Measurements from ENCODE around the gene PDE9A. TPM values are rescaled to one million over a fixed set of nuclear protein-coding genes. Genes with fewer than 3 reads are reported as not detected.

Gene PDE9A
- total RNA-seq, result 18.7 TPM

DNA sequence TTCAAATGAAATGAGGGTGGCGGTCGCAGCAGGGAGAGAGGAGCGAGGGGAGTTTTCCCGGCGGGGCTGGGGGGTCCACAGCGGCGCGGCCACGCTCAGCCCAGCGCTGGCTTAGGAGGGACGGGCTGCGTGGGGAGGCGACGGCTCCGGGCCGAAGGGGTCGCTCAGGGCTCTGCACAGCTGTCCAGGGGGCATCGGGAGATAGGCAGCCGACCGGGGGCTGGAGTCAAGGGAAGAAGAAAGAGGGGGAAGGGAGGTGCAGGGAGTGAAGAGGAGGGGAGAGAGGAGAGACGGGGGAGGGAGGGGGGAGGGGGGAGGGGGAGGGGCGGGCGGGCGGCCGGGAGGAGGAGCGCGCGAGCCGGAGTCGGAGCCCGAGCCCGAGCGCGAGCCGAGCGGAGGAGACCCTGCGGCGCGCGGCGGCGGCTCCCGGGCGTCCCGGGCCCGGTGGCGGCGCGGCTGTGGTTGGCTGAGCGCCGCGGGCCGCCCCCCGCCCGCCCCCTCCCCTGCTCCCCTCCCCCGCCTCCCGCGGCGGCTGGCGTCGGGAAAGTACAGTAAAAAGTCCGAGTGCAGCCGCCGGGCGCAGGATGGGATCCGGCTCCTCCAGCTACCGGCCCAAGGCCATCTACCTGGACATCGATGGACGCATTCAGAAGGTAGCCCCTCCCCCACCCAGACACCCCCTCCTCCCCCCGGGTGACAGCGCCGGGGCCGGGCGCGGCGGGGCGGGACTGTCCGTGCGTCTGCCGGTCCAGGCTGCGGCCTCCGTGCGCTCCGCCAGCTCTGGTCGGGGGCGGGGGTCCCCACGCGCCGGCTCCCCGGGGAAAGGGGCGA is at the start of gene PDE9A:
PDE9A (plus strand) TSS at position 391 of the 831 bp plus-strand sequence; CDS start at position 585, 194 bp downstream.

Other genes starting within 250 kb of the PDE9A start
- gene UBASH3A, start 249.7 kb upstream of the PDE9A start, total RNA-seq, result not detected
- gene RSPH1, start 157.4 kb upstream of the PDE9A start, total RNA-seq, result 9.9 TPM
- gene SLC37A1, start 139.8 kb upstream of the PDE9A start, total RNA-seq, result 40.6 TPM
- gene WDR4, start 225.9 kb downstream of the PDE9A start, total RNA-seq, result 12.7 TPM
- 33.7 TPM for gene NDUFV3, start 239.7 kb downstream of the PDE9A start, total RNA-seq